GM18867 (cell line): ENCODE results near the gene PALLD.

Experiments
- ATAC-seq: cut with Tn5 transposase; IDR thresholded peaks from one replicate; pipeline ENCODE4 v1.9.1; 2021; ENCODE audit warnings: mild to moderate bottlenecking, moderate library complexity; ENCODE audit not compliant: unreplicated experiment

PALLD gene

GRCh38 chr4:168659741-168660465 lies 163.1 kb downstream of the PALLD start:
- no peak for ATAC-seq

- ATAC-seq = no peak
These were observed 165.6 kb downstream of the PALLD start for GRCh38 chr4:168662297-168662984.

- ATAC-seq = no peak
These were observed 167.5 kb downstream of the PALLD start for GRCh38 chr4:168664242-168664891.

- ATAC-seq = no peak
These were observed 169.7 kb downstream of the PALLD start for GRCh38 chr4:168666531-168666930.

GRCh38 chr4:168667376-168667775 lies 170.5 kb downstream of the PALLD start:
- ATAC-seq = no peak

GRCh38 chr4:168667921-168668320 lies 171.1 kb downstream of the PALLD start:
- ATAC-seq = no peak

- ATAC-seq = no peak
These were observed 176.6 kb downstream of the PALLD start for GRCh38 chr4:168673476-168673875.

- no peak for ATAC-seq
These were observed 177.4 kb downstream of the PALLD start for GRCh38 chr4:168674077-168674747.

GRCh38 chr4:168674866-168675265 lies 178.0 kb downstream of the PALLD start:
- no peak for ATAC-seq

- ATAC-seq = no peak
These were observed 180.2 kb downstream of the PALLD start for GRCh38 chr4:168677063-168677462.

- no peak for ATAC-seq
These were observed 181.0 kb downstream of the PALLD start for GRCh38 chr4:168677879-168678278.

- no peak for ATAC-seq
These were observed 182.0 kb downstream of the PALLD start for GRCh38 chr4:168678751-168679366.

- no peak for ATAC-seq
These were observed 182.5 kb downstream of the PALLD start for GRCh38 chr4:168679397-168679796.

- no peak for ATAC-seq
These were observed 183.0 kb downstream of the PALLD start for GRCh38 chr4:168679819-168680218.

- no peak for ATAC-seq
These were observed 186.1 kb downstream of the PALLD start for GRCh38 chr4:168682898-168683500.

GRCh38 chr4:168683595-168683994 lies 186.7 kb downstream of the PALLD start:
- no peak for ATAC-seq

- peak; percentile 94 for ATAC-seq
These were observed 188.4 kb downstream of the PALLD start for GRCh38 chr4:168685136-168685809.

GRCh38 chr4:168688584-168688983 lies 191.7 kb downstream of the PALLD start:
- no peak for ATAC-seq

GRCh38 chr4:168689791-168690190 lies 192.9 kb downstream of the PALLD start:
- ATAC-seq = no peak

GRCh38 chr4:168690199-168690598 lies 193.3 kb downstream of the PALLD start:
- ATAC-seq = no peak
